IMR-90 (cell line): ENCODE measurements around the gene TMEM240. TPM values are rescaled to one million over a fixed set of nuclear protein-coding genes. Genes with fewer than 3 reads are reported as not detected.

Experiments
- ATAC-seq: fragments of 200-7000 bp; cut with Tn5 transposase; 2 replicates; pipeline ENCODE4 v1.9.1; 2020; ENCODE audit warnings: low read depth, mild to moderate bottlenecking, moderate library complexity
- BruUV-seq: library from RNA; stranded (reverse); fragments of 400-500 nt; replicated peaks from 2 replicates; lab custom pipeline; 2021; lab: Mats Ljungman, UMichigan
- CTCF ChIA-PET: fragments of 300-600 bp; formaldehyde crosslinking; extraction: SDS; loops from one replicate; lab custom pipeline; 2021; ENCODE audit warnings: antibody characterized with exemption; lab: Yijun Ruan, JAX
- POLR2A ChIA-PET: fragments of 300-600 bp; sonication (Branson Sonifier 250); formaldehyde crosslinking; loops from one replicate; lab custom pipeline; 2022; ENCODE audit warnings: antibody characterized with exemption; ENCODE audit not compliant: unreplicated experiment; lab: Charles Lee
- DNase-seq: peaks from one replicate; pipeline ENCODE4 v3.0.0; 2013
- H2AFZ ChIP-seq: replicated peaks from 2 replicates; pipeline ENCODE3; 2013; ENCODE audit warnings: low read length, mild to moderate bottlenecking; ENCODE audit not compliant: poor library complexity
- H2AK5ac ChIP-seq: 2 replicates; pipeline ENCODE4 v1.6.1; 2013; ENCODE audit warnings: low read depth, low read length, inconsistent platforms
- H2AK9ac ChIP-seq: replicated peaks from 2 replicates; pipeline ENCODE3; 2013; ENCODE audit warnings: mild to moderate bottlenecking, low read depth, low read length, moderate library complexity; ENCODE audit not compliant: poor library complexity
- H2BK120ac ChIP-seq: 2 replicates; pipeline ENCODE4 v1.6.1; 2013; ENCODE audit warnings: low read depth, low read length, inconsistent platforms
- H2BK15ac ChIP-seq: 3 replicates; pipeline ENCODE4 v1.6.1; 2013; ENCODE audit warnings: low read depth, low read length, inconsistent platforms
- H2BK20ac ChIP-seq: 2 replicates; pipeline ENCODE4 v1.6.1; 2013; ENCODE audit warnings: low read depth, mild to moderate bottlenecking, inconsistent platforms, low read length, moderate library complexity
- H2BK5ac ChIP-seq: 2 replicates; pipeline ENCODE4 v1.6.1; 2013; ENCODE audit warnings: mild to moderate bottlenecking, low read depth, low read length, inconsistent platforms; ENCODE audit not compliant: poor library complexity, severe bottlenecking
- H3K14ac ChIP-seq: replicated peaks from 2 replicates; pipeline ENCODE4 v1.6.1; 2013; ENCODE audit warnings: low read depth, low read length, inconsistent platforms
- H3K18ac ChIP-seq: 2 replicates; pipeline ENCODE4 v1.6.1; 2013; ENCODE audit warnings: low read depth, low read length, control low read depth
- H3K23ac ChIP-seq: 2 replicates; pipeline ENCODE4 v1.6.1; 2013; ENCODE audit warnings: low read depth, low read length, inconsistent platforms
- H3K27ac ChIP-seq: 2 replicates; pipeline ENCODE4 v1.5.1; 2013; ENCODE audit warnings: mild to moderate bottlenecking, control low read depth, low read length; ENCODE audit not compliant: insufficient read depth
- H3K27me3 ChIP-seq: 2 replicates; pipeline ENCODE4 v1.6.1; 2013; ENCODE audit warnings: low read length; ENCODE audit not compliant: control insufficient read depth, insufficient read depth
- H3K36me3 ChIP-seq: 2 replicates; pipeline ENCODE4 v1.6.1; 2013; ENCODE audit warnings: low read length, mixed read lengths; ENCODE audit not compliant: control insufficient read depth, insufficient read depth
- H3K4ac ChIP-seq: 2 replicates; pipeline ENCODE4 v1.6.1; 2013; ENCODE audit warnings: low read depth, low read length, inconsistent platforms
- H3K4me1 ChIP-seq: 2 replicates; pipeline ENCODE4 v1.6.1; 2013; ENCODE audit warnings: low read length, mixed read lengths; ENCODE audit not compliant: control insufficient read depth, insufficient read depth
- H3K4me2 ChIP-seq: 2 replicates; pipeline ENCODE4 v1.6.1; 2013; ENCODE audit warnings: low read depth, mild to moderate bottlenecking, control low read depth, low read length, moderate library complexity
- H3K4me3 ChIP-seq: 2 replicates; pipeline ENCODE4 v1.5.1; 2013; ENCODE audit warnings: low read depth, mild to moderate bottlenecking, control low read depth, low read length, moderate library complexity; ENCODE audit not compliant: insufficient read depth
- H3K56ac ChIP-seq: 2 replicates; pipeline ENCODE4 v1.6.1; 2013; ENCODE audit warnings: low read length, inconsistent platforms; ENCODE audit not compliant: insufficient read depth; ENCODE audit errors: extremely low read depth
- H3K79me1 ChIP-seq, 2 experiments: 2 replicates each; pipeline ENCODE4 v1.6.1; 2013; ENCODE audit warnings: low read length in 2 of 2, inconsistent platforms in 1 of 2, low read depth in 1 of 2
- H3K9ac ChIP-seq: 2 replicates; pipeline ENCODE4 v1.6.1; 2013; ENCODE audit warnings: low read depth, low read length, control low read depth
- H3K9me1 ChIP-seq: 2 replicates; pipeline ENCODE4 v1.6.1; 2013; ENCODE audit warnings: low read length, inconsistent platforms; ENCODE audit not compliant: insufficient read depth
- H3K9me3 ChIP-seq: 2 replicates; pipeline ENCODE4 v1.6.1; 2013; ENCODE audit warnings: low read length; ENCODE audit not compliant: control insufficient read depth, insufficient read depth
- H4K20me1 ChIP-seq: 2 replicates; pipeline ENCODE4 v1.6.1; 2013; ENCODE audit warnings: low read length, inconsistent platforms; ENCODE audit not compliant: insufficient read depth
- H4K5ac ChIP-seq: 2 replicates; pipeline ENCODE4 v1.6.1; 2013; ENCODE audit warnings: mild to moderate bottlenecking, low read depth, low read length, control low read depth
- H4K8ac ChIP-seq, 2 experiments: 2 replicates each; pipeline ENCODE4 v1.6.1; 2013; ENCODE audit warnings: low read depth in 2 of 2, low read length in 2 of 2, control low read depth in 1 of 2, inconsistent platforms in 1 of 2
- H4K91ac ChIP-seq: 2 replicates; pipeline ENCODE4 v1.6.1; 2013; ENCODE audit warnings: low read depth, low read length, inconsistent platforms; ENCODE audit not compliant: insufficient read depth
- BHLHE40 ChIP-seq: fragments of 150-350 bp; IDR thresholded peaks from 2 replicates; pipeline ENCODE4 v1.6.1; 2016; ENCODE audit warnings: mild to moderate bottlenecking, low read depth, low read length
- CEBPB ChIP-seq: IDR thresholded peaks from 2 replicates; pipeline ENCODE4 v1.6.1; 2012; ENCODE audit warnings: low read depth, low read length, improper control_type of control experiment
- CHD1 ChIP-seq: IDR thresholded peaks from 2 replicates; pipeline ENCODE4 v1.6.1; 2012; ENCODE audit warnings: low read depth, low read length, improper control_type of control experiment
- FOS ChIP-seq: fragments of 150-350 bp; IDR thresholded peaks from 2 replicates; pipeline ENCODE4 v1.6.1; 2016; ENCODE audit warnings: low read depth, low read length
- MAFK ChIP-seq: IDR thresholded peaks from 2 replicates; pipeline ENCODE4 v1.6.1; 2012; ENCODE audit warnings: low read depth, low read length, improper control_type of control experiment
- MAZ ChIP-seq: IDR thresholded peaks from 2 replicates; pipeline ENCODE4 v1.6.1; 2012; ENCODE audit warnings: low read depth, mild to moderate bottlenecking, low read length, improper control_type of control experiment, moderate library complexity, borderline replicate concordance
- MXI1 ChIP-seq: IDR thresholded peaks from 2 replicates; pipeline ENCODE4 v1.6.1; 2012; ENCODE audit warnings: low read depth, mild to moderate bottlenecking, low read length, moderate library complexity, borderline replicate concordance
- NFE2L2 ChIP-seq: fragments of 150-350 bp; IDR thresholded peaks from 2 replicates; pipeline ENCODE4 v1.6.1; 2016; ENCODE audit warnings: low read depth, mild to moderate bottlenecking, low read length
- POLR2A ChIP-seq: IDR thresholded peaks from 2 replicates; pipeline ENCODE4 v1.6.1; 2012; ENCODE audit warnings: mild to moderate bottlenecking, low read depth, low read length
- RCOR1 ChIP-seq: IDR thresholded peaks from 2 replicates; pipeline ENCODE4 v1.6.1; 2012; ENCODE audit warnings: mild to moderate bottlenecking, low read length, improper control_type of control experiment; ENCODE audit not compliant: insufficient replicate concordance
- RFX5 ChIP-seq: IDR thresholded peaks from 2 replicates; pipeline ENCODE4 v1.8.0; 2012; ENCODE audit warnings: low read depth, mild to moderate bottlenecking, low read length, moderate library complexity
- WGBS, 2 experiments: methylation state at CpG; one replicate each; pipeline versions ENCODE4 v1.1.5 to v1.1.7; 2013; ENCODE audit warnings: missing lambda C conversion rate in 2 of 2; ENCODE audit not compliant: insufficient read length in 1 of 2; ENCODE audit errors: extremely low coverage in 2 of 2; 5-methylcytosine and 5-hydroxymethylcytosine counted together
- dilution Hi-C: fragments of 300-500 bp; cut with HindIII; formaldehyde crosslinking; loops from one replicate; pipeline ENCODE4 v1.14.3; 2018; ENCODE audit warnings: low sequenced_read_pairs; ENCODE audit not compliant: unreplicated experiment
- in situ Hi-C: fragments of 300-500 bp; cut with MboI; formaldehyde crosslinking; loops from 3 replicates; pipeline ENCODE4 v1.14.3; 2019; ENCODE audit warnings: low sequenced_read_pairs, inconsistent platforms, mixed read lengths
- intact Hi-C: fragments of 100-400 bp; cut with micrococcal nuclease; formaldehyde crosslinking; loops from 2 replicates; pipeline ENCODE4 v1.10.0; 2022
- polyA plus RNA-seq, 3 experiments: library from polyadenylated mRNA; depleted of rRNA; stranded (reverse); fragments of >200 nt; gene quantifications; 2 replicates each; pipeline ENCODE4 v1.2.3, GENCODE V29; 2012; ENCODE audit warnings: low replicate concordance in 1 of 3
- total RNA-seq: library from RNA; depleted of rRNA; stranded (reverse); fragments of >200 nt; gene quantifications from 2 replicates; pipeline ENCODE4 v1.2.3, GENCODE V29; 2012
- TF ChIP-seq, protein P1 (sequence below): fragments of 150-350 bp; IDR thresholded peaks from 2 replicates; pipeline ENCODE4 v1.6.1; 2017; ENCODE audit warnings: mild to moderate bottlenecking, antibody characterized with exemption, low read length, low read depth
- TF ChIP-seq, protein P2 (sequence below): fragments of 150-350 bp; IDR thresholded peaks from 2 replicates; pipeline ENCODE4 v1.6.1; 2016; ENCODE audit warnings: low read depth, mild to moderate bottlenecking, low read length, moderate library complexity, borderline replicate concordance

TMEM240 gene
- total and polyA plus RNA-seq, 2 of the 4 experiments (the other 2 are of a cell fraction), result 1.6 to 7.6 TPM

GRCh38 chr1:1528301-1529267, 11.8 kb downstream of the TMEM240 start:
- in situ Hi-C loops, result no loop called here
- no peak overlapping the region for H2AK5ac ChIP-seq
- peaks cover 0 to 6% of the 10 kb centered on the region in 2 experiments; a peak in 2 of 4 replicates for H3K79me1 ChIP-seq
- H3K9me1 ChIP-seq, result no peaks in the 10 kb centered on the region
- H2AK9ac ChIP-seq, result no peak overlapping the region
- no peak overlapping the region for H3K9ac ChIP-seq
- H3K4me1 ChIP-seq, result no peaks in the 10 kb centered on the region
- no peak overlapping the region for H2AFZ ChIP-seq
- no peak overlapping the region for H2BK15ac ChIP-seq
- no peak overlapping the region for H2BK5ac ChIP-seq
- no peaks in the 10 kb centered on the region for H3K27me3 ChIP-seq
- H3K4me3 ChIP-seq, result no peak overlapping the region
- no peak overlapping the region for H3K4ac ChIP-seq
- H2BK20ac ChIP-seq, result no peak overlapping the region
- ChIA-PET CTCF (interaction anchor here (0.7 kb wide), 1 partner anchor 11 kb away, joined by 3 read pairs; no protein-coding TSS in a partner anchor), POLR2A (no interaction called here)
- no peak overlapping the region for H4K91ac ChIP-seq
- ATAC-seq (no peak), DNase-seq (no peak)
- no peak overlapping the region for H3K23ac ChIP-seq
- H4K5ac ChIP-seq, result no peak overlapping the region
- no peak overlapping the region for H2BK120ac ChIP-seq
- H3K27ac ChIP-seq, result no peak overlapping the region
- no peak overlapping the region for H3K56ac ChIP-seq
- H3K36me3 ChIP-seq, result peaks cover 40% of the 10 kb centered on the region
- BruUV-seq, result no TSS peak
- intact Hi-C loops, result no loop called here
- H4K20me1 ChIP-seq, result peaks cover 3% of the 10 kb centered on the region; the same call in 1 of the 2 replicates
- no peak overlapping the region for H3K4me2 ChIP-seq
- no peak overlapping the region for H4K8ac ChIP-seq
- WGBS, 2 experiments, result 92% methylated on average over 16 of the region's 37 CpGs; no CpG with 5 or more reads in 1 of the 2 experiments
- dilution Hi-C loops, result no loop called here
- H3K9me3 ChIP-seq, result peaks cover 6% of the 10 kb centered on the region
- H3K14ac ChIP-seq, result no peak overlapping the region
- TF ChIP-seq CHD1 (no peak), RCOR1 (no peak), NFE2L2 (no peak), MXI1 (no peak), MAFK (no peak), CEBPB (no peak), MAZ (no peak), RFX5 (no peak), FOS (no peak), POLR2A (no peak), BHLHE40 (no peak)
- TF ChIP-seq, protein P1, sequence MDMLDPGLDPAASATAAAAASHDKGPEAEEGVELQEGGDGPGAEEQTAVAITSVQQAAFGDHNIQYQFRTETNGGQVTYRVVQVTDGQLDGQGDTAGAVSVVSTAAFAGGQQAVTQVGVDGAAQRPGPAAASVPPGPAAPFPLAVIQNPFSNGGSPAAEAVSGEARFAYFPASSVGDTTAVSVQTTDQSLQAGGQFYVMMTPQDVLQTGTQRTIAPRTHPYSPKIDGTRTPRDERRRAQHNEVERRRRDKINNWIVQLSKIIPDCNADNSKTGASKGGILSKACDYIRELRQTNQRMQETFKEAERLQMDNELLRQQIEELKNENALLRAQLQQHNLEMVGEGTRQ, result no peak
- TF ChIP-seq, protein P2, sequence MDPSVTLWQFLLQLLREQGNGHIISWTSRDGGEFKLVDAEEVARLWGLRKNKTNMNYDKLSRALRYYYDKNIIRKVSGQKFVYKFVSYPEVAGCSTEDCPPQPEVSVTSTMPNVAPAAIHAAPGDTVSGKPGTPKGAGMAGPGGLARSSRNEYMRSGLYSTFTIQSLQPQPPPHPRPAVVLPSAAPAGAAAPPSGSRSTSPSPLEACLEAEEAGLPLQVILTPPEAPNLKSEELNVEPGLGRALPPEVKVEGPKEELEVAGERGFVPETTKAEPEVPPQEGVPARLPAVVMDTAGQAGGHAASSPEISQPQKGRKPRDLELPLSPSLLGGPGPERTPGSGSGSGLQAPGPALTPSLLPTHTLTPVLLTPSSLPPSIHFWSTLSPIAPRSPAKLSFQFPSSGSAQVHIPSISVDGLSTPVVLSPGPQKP, result no peak
- no peak overlapping the region for H3K18ac ChIP-seq
